GM12878 (cell line): ENCODE measurements around the gene WBP2NL. TPM values are rescaled to one million over a fixed set of nuclear protein-coding genes. Genes with fewer than 3 reads are reported as not detected.

Experiments used
- ATAC-seq: fragments of 200-7000 bp; cut with Tn5 transposase; 3 replicates; pipeline ENCODE4 v1.9.1; 2020; ENCODE audit warnings: mild to moderate bottlenecking, moderate library complexity
- BruUV-seq: library from RNA; stranded (reverse); fragments of 400-500 nt; replicated peaks from 2 replicates; lab custom pipeline; 2021; lab: Mats Ljungman, UMichigan
- CTCF ChIA-PET: fragments of 300-600 bp; sonication (Branson Sonifier 250); formaldehyde crosslinking; extraction: SDS; loops from one replicate; lab custom pipeline; 2021; ENCODE audit warnings: inconsistent platforms; lab: Yijun Ruan, JAX
- POLR2A ChIA-PET: fragments of 350-600 bp; formaldehyde crosslinking; extraction: SDS; loops from one replicate; lab custom pipeline; 2021; ENCODE audit warnings: inconsistent platforms; lab: Charles Lee
- RAD21 ChIA-PET: fragments of 300-600 bp; sonication (Branson Sonifier 250); formaldehyde crosslinking; loops from one replicate; lab custom pipeline; 2023; ENCODE audit warnings: antibody characterized with exemption; ENCODE audit not compliant: unreplicated experiment; lab: Charles Lee
- SMC1A ChIA-PET: fragments of 300-600 bp; sonication (Branson Sonifier 250); formaldehyde crosslinking; loops from one replicate; lab custom pipeline; 2023; ENCODE audit not compliant: unreplicated experiment, uncharacterized antibody; lab: Charles Lee
- DNase-seq: peaks from one replicate; pipeline ENCODE4 v3.0.0-alpha.2; 2011; ENCODE audit warnings: low read depth, low spot score
- FAIRE-seq: peaks from 3 replicates; lab custom pipeline; 2011; peaks lifted over from hg19 to GRCh38; lab: Jason Lieb, UNC
- H2AFZ ChIP-seq: 2 replicates; pipeline ENCODE4 v1.6.0; 2011; ENCODE audit warnings: low read depth, low read length, control low read depth; ENCODE audit not compliant: control insufficient read depth
- H3K27ac ChIP-seq: 2 replicates; pipeline ENCODE4 v1.5.1; 2011; ENCODE audit warnings: control low read depth; ENCODE audit not compliant: control insufficient read depth, insufficient read depth
- H3K27me3 ChIP-seq, 2 experiments: replicated peaks in 1 of 2; 2 replicates each; pipeline versions ENCODE4 v1.6.0 to v1.6.1; 2011; ENCODE audit warnings: low read length in 1 of 2; ENCODE audit not compliant: control insufficient read depth in 2 of 2, insufficient read depth in 2 of 2
- H3K36me3 ChIP-seq, 2 experiments: 2 replicates each; pipeline ENCODE4 v1.5.1; 2011; ENCODE audit warnings: low read length in 1 of 2; ENCODE audit not compliant: control insufficient read depth in 2 of 2, insufficient read depth in 2 of 2
- H3K4me1 ChIP-seq: 2 replicates; pipeline ENCODE4 v1.6.1; 2011; ENCODE audit warnings: mild to moderate bottlenecking, low read length, moderate library complexity, mixed read lengths; ENCODE audit not compliant: control insufficient read depth, insufficient read depth
- H3K4me2 ChIP-seq: 2 replicates; pipeline ENCODE4 v1.6.0; 2011; ENCODE audit warnings: control low read depth; ENCODE audit not compliant: control insufficient read depth, insufficient read depth
- H3K4me3 ChIP-seq: fragments of 200-600 bp; sonication (generic); 2 replicates; pipeline ENCODE4 v1.5.1; 2016
- H3K79me2 ChIP-seq: 2 replicates; pipeline ENCODE4 v1.6.0; 2011; ENCODE audit warnings: low read length; ENCODE audit not compliant: control insufficient read depth, insufficient read depth
- H3K9ac ChIP-seq: 2 replicates; pipeline ENCODE4 v1.8.0; 2011; ENCODE audit warnings: low read length, control low read depth, mixed read lengths; ENCODE audit not compliant: control insufficient read depth, insufficient read depth
- H3K9me3 ChIP-seq: replicated peaks from 3 replicates; pipeline ENCODE4 v1.5.1; 2011; ENCODE audit warnings: mild to moderate bottlenecking, low read length; ENCODE audit not compliant: control insufficient read depth, insufficient read depth
- H4K20me1 ChIP-seq: 2 replicates; pipeline ENCODE4 v1.6.0; 2011; ENCODE audit not compliant: control insufficient read depth, insufficient read depth
- FOS ChIP-seq: IDR thresholded peaks from 3 replicates; pipeline ENCODE4 v1.6.1; 2011; ENCODE audit warnings: borderline replicate concordance; ENCODE audit not compliant: insufficient read length; ENCODE audit errors: extremely low read depth
- HDGF ChIP-seq: fragments of 450-650 bp; IDR thresholded peaks from 2 replicates; pipeline ENCODE4 v1.6.1; 2016; ENCODE audit warnings: antibody characterized with exemption
- NR2F1 ChIP-seq: fragments of 450-650 bp; conservative IDR thresholded peaks from 2 replicates; pipeline ENCODE4 v1.6.1; 2017; ENCODE audit warnings: mild to moderate bottlenecking
- RAD21 ChIP-seq: IDR thresholded peaks from 2 replicates; pipeline ENCODE4 v1.6.1; 2011; ENCODE audit warnings: mild to moderate bottlenecking, low read depth, low read length, moderate library complexity; ENCODE audit not compliant: insufficient read depth
- SMARCA5 ChIP-seq: fragments of 450-650 bp; IDR thresholded peaks from 2 replicates; pipeline ENCODE4 v1.6.1; 2017; ENCODE audit warnings: mild to moderate bottlenecking
- WGBS: methylation state at CpG from one replicate; pipeline ENCODE4 v1.1.6; 2016; ENCODE audit warnings: low lambda C conversion rate; ENCODE audit not compliant: insufficient replicate concordance, insufficient coverage; ENCODE audit errors: missing lambda C conversion rate; 5-methylcytosine and 5-hydroxymethylcytosine counted together
- in situ Hi-C: fragments of 300-500 bp; cut with MboI; formaldehyde crosslinking; loops from 9 replicates; pipeline ENCODE4 v1.14.3; 2018; ENCODE audit warnings: mixed read lengths
- intact Hi-C: fragments of 100-400 bp; cut with micrococcal nuclease; formaldehyde crosslinking; loops from one replicate; pipeline ENCODE4 v1.14.2; 2022; ENCODE audit not compliant: unreplicated experiment
- polyA plus RNA-seq, 11 experiments: library from polyadenylated mRNA; depleted of rRNA in 4 of 11; unstranded in 6 of 11; stranded (reverse) in 5 of 11; fragments of >200 nt; fragmentation: Nextera tagmentation in 4 of 11; fragmentation: Illumina TruSeq in 1 of 11; extraction: Ambion mirVana in 4 of 11; extraction: Trizol in 1 of 11; gene quantifications; 1 replicate in 1 of 11; 2 replicates in 10 of 11; pipeline versions ENCODE4 v1.2.1 to v1.2.3, GENCODE V29; 2011 to 2016; ENCODE audit warnings: inconsistent platforms in 2 of 11, missing spikeins in 2 of 11, low read depth in 1 of 11
- total RNA-seq, 4 experiments: library from RNA; depleted of rRNA in 3 of 4; stranded (reverse); fragments of >200 nt in 3 of 4; fragmentation: Illumina TruSeq in 1 of 4; extraction: Trizol in 1 of 4; gene quantifications; 2 replicates each; pipeline versions ENCODE4 v1.2.1 to v1.2.3, GENCODE V29; 2013 to 2021
- TF ChIP-seq, protein P1 (sequence below): fragments of 450-650 bp; formaldehyde crosslinking; IDR thresholded peaks from 2 replicates; pipeline ENCODE4 v1.4.0; 2020; ENCODE audit warnings: mild to moderate bottlenecking, moderate library complexity
- TF ChIP-seq, protein P2 (sequence below): IDR thresholded peaks from 2 replicates; pipeline ENCODE4 v1.6.1; 2012; ENCODE audit warnings: low read length, inconsistent platforms

Gene WBP2NL
- total and polyA plus RNA-seq, 10 of the 15 experiments (the other 5 are each of a cell fraction or from before 2014, with no cell fraction given): 0.46 to 1.9 (median 1.3) TPM

DNA sequence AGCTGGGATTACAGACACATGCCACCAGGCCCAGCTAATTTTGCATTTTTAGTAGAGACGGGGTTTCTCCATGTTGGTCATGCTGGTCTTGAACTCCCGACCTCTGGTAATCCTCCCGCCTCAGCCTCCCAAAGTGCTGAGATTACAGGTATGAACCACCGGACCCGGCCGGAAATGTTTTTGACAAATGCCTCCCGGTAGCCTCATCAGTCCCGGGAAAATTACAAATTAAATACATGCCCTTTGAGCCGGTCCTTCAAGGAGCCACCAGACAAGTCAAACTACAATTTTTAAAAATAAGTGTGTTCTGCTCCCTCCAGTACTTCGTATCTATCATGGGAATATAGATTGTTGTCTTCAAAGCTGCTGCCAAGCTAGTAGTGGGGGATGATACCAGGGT lies 17.5 kb downstream of the WBP2NL start (continued):
- TF ChIP-seq RAD21: no peak
- TF ChIP-seq, protein P1, sequence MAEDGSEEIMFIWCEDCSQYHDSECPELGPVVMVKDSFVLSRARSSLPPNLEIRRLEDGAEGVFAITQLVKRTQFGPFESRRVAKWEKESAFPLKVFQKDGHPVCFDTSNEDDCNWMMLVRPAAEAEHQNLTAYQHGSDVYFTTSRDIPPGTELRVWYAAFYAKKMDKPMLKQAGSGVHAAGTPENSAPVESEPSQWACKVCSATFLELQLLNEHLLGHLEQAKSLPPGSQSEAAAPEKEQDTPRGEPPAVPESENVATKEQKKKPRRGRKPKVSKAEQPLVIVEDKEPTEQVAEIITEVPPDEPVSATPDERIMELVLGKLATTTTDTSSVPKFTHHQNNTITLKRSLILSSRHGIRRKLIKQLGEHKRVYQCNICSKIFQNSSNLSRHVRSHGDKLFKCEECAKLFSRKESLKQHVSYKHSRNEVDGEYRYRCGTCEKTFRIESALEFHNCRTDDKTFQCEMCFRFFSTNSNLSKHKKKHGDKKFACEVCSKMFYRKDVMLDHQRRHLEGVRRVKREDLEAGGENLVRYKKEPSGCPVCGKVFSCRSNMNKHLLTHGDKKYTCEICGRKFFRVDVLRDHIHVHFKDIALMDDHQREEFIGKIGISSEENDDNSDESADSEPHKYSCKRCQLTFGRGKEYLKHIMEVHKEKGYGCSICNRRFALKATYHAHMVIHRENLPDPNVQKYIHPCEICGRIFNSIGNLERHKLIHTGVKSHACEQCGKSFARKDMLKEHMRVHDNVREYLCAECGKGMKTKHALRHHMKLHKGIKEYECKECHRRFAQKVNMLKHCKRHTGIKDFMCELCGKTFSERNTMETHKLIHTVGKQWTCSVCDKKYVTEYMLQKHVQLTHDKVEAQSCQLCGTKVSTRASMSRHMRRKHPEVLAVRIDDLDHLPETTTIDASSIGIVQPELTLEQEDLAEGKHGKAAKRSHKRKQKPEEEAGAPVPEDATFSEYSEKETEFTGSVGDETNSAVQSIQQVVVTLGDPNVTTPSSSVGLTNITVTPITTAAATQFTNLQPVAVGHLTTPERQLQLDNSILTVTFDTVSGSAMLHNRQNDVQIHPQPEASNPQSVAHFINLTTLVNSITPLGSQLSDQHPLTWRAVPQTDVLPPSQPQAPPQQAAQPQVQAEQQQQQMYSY (CRISPR knock-in tag): no peak
- TF ChIP-seq, all 136 proteins: peak for 0

DNA sequence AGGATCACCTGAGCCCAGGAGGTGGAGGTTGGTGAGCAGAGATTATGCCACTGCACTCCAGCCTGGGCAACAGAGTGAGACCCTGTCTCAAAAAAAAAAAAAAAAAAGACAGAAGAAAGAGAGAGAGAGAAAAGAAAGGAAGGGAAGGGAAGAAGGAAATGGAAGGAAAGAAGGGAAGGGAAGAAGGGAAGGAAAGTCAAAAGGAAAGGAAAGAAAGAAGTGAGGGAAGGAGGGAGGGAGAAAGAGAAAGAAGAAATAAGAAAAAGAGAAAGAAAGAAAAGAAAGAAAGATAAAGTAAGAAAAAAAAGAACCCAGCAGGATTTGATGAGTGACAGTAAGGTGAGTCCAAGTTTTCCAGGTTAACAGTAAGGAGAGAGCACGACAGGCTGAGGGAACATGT lies 19.6 kb downstream of the WBP2NL start:
- intact Hi-C loops (no loop called here), in situ Hi-C loops (no loop called here)
- CTCF ChIA-PET: no interaction called here
- Histone ChIP-seq H3K4me1 (peaks cover 11% of the 10 kb centered on the region), H3K4me2 (no peak overlapping the region), H3K27ac (no peak overlapping the region), H2AFZ (no peak overlapping the region), H3K4me3 (no peak overlapping the region), H3K9me3 (no peaks in the 10 kb centered on the region), H3K36me3 (no peaks in the 10 kb centered on the region), H3K9ac (no peak overlapping the region), H3K79me2 (no peaks in the 10 kb centered on the region), H3K27me3 (no peaks in the 10 kb centered on the region), H4K20me1 (no peaks in the 10 kb centered on the region)
- SMC1A ChIA-PET: no interaction called here
- RAD21 ChIA-PET: no interaction called here
- POLR2A ChIA-PET: interaction anchor here (0.6 kb wide), 1 partner anchor 65 kb away, joined by 3 read pairs; no protein-coding TSS in a partner anchor
- TF ChIP-seq, protein P2, sequence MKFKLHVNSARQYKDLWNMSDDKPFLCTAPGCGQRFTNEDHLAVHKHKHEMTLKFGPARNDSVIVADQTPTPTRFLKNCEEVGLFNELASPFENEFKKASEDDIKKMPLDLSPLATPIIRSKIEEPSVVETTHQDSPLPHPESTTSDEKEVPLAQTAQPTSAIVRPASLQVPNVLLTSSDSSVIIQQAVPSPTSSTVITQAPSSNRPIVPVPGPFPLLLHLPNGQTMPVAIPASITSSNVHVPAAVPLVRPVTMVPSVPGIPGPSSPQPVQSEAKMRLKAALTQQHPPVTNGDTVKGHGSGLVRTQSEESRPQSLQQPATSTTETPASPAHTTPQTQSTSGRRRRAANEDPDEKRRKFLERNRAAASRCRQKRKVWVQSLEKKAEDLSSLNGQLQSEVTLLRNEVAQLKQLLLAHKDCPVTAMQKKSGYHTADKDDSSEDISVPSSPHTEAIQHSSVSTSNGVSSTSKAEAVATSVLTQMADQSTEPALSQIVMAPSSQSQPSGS: no peak
- TF ChIP-seq HDGF (no peak), NR2F1 (no peak), SMARCA5 (no peak), FOS (no peak)
- no peak for DNase-seq
- ATAC-seq: no peak
- FAIRE-seq: no peak
- no TSS peak for BruUV-seq
- 82% methylated on average over 1 of the region's 1 CpG for WGBS
